IMR-90 (cell line): Measurements from ENCODE around the gene ITGB1BP1. TPM values are rescaled to one million over a fixed set of nuclear protein-coding genes. Genes with fewer than 3 reads are reported as not detected.
A peak's percentile ranks its signal among the peaks of the same experiment; 100 is the strongest.

Experiments used
- ATAC-seq: fragments of 200-7000 bp; cut with Tn5 transposase; 2 replicates; pipeline ENCODE4 v1.9.1; 2020; ENCODE audit warnings: low read depth, mild to moderate bottlenecking, moderate library complexity
- BruUV-seq: library from RNA; stranded (reverse); fragments of 400-500 nt; replicated peaks from 2 replicates; lab custom pipeline; 2021; lab: Mats Ljungman, UMichigan
- CTCF ChIA-PET: fragments of 300-600 bp; formaldehyde crosslinking; extraction: SDS; loops from one replicate; lab custom pipeline; 2021; ENCODE audit warnings: antibody characterized with exemption; lab: Yijun Ruan, JAX
- POLR2A ChIA-PET: fragments of 300-600 bp; sonication (Branson Sonifier 250); formaldehyde crosslinking; loops from one replicate; lab custom pipeline; 2022; ENCODE audit warnings: antibody characterized with exemption; ENCODE audit not compliant: unreplicated experiment; lab: Charles Lee
- DNase-seq: peaks from one replicate; pipeline ENCODE4 v3.0.0; 2013
- H2AFZ ChIP-seq: replicated peaks from 2 replicates; pipeline ENCODE3; 2013; ENCODE audit warnings: low read length, mild to moderate bottlenecking; ENCODE audit not compliant: poor library complexity
- H2AK5ac ChIP-seq: 2 replicates; pipeline ENCODE4 v1.6.1; 2013; ENCODE audit warnings: low read depth, low read length, inconsistent platforms
- H2AK9ac ChIP-seq: replicated peaks from 2 replicates; pipeline ENCODE3; 2013; ENCODE audit warnings: mild to moderate bottlenecking, low read depth, low read length, moderate library complexity; ENCODE audit not compliant: poor library complexity
- H2BK120ac ChIP-seq: 2 replicates; pipeline ENCODE4 v1.6.1; 2013; ENCODE audit warnings: low read depth, low read length, inconsistent platforms
- H2BK15ac ChIP-seq: 3 replicates; pipeline ENCODE4 v1.6.1; 2013; ENCODE audit warnings: low read depth, low read length, inconsistent platforms
- H2BK20ac ChIP-seq: 2 replicates; pipeline ENCODE4 v1.6.1; 2013; ENCODE audit warnings: low read depth, mild to moderate bottlenecking, inconsistent platforms, low read length, moderate library complexity
- H2BK5ac ChIP-seq: 2 replicates; pipeline ENCODE4 v1.6.1; 2013; ENCODE audit warnings: mild to moderate bottlenecking, low read depth, low read length, inconsistent platforms; ENCODE audit not compliant: poor library complexity, severe bottlenecking
- H3K14ac ChIP-seq: replicated peaks from 2 replicates; pipeline ENCODE4 v1.6.1; 2013; ENCODE audit warnings: low read depth, low read length, inconsistent platforms
- H3K18ac ChIP-seq: 2 replicates; pipeline ENCODE4 v1.6.1; 2013; ENCODE audit warnings: low read depth, low read length, control low read depth
- H3K23ac ChIP-seq: 2 replicates; pipeline ENCODE4 v1.6.1; 2013; ENCODE audit warnings: low read depth, low read length, inconsistent platforms
- H3K27ac ChIP-seq: 2 replicates; pipeline ENCODE4 v1.5.1; 2013; ENCODE audit warnings: mild to moderate bottlenecking, control low read depth, low read length; ENCODE audit not compliant: insufficient read depth
- H3K27me3 ChIP-seq: 2 replicates; pipeline ENCODE4 v1.6.1; 2013; ENCODE audit warnings: low read length; ENCODE audit not compliant: control insufficient read depth, insufficient read depth
- H3K36me3 ChIP-seq: 2 replicates; pipeline ENCODE4 v1.6.1; 2013; ENCODE audit warnings: low read length, mixed read lengths; ENCODE audit not compliant: control insufficient read depth, insufficient read depth
- H3K4ac ChIP-seq: 2 replicates; pipeline ENCODE4 v1.6.1; 2013; ENCODE audit warnings: low read depth, low read length, inconsistent platforms
- H3K4me1 ChIP-seq: 2 replicates; pipeline ENCODE4 v1.6.1; 2013; ENCODE audit warnings: low read length, mixed read lengths; ENCODE audit not compliant: control insufficient read depth, insufficient read depth
- H3K4me2 ChIP-seq: 2 replicates; pipeline ENCODE4 v1.6.1; 2013; ENCODE audit warnings: low read depth, mild to moderate bottlenecking, control low read depth, low read length, moderate library complexity
- H3K4me3 ChIP-seq: 2 replicates; pipeline ENCODE4 v1.5.1; 2013; ENCODE audit warnings: low read depth, mild to moderate bottlenecking, control low read depth, low read length, moderate library complexity; ENCODE audit not compliant: insufficient read depth
- H3K56ac ChIP-seq: 2 replicates; pipeline ENCODE4 v1.6.1; 2013; ENCODE audit warnings: low read length, inconsistent platforms; ENCODE audit not compliant: insufficient read depth; ENCODE audit errors: extremely low read depth
- H3K79me1 ChIP-seq, 2 experiments: 2 replicates each; pipeline ENCODE4 v1.6.1; 2013; ENCODE audit warnings: low read length in 2 of 2, inconsistent platforms in 1 of 2, low read depth in 1 of 2
- H3K9ac ChIP-seq: 2 replicates; pipeline ENCODE4 v1.6.1; 2013; ENCODE audit warnings: low read depth, low read length, control low read depth
- H3K9me1 ChIP-seq: 2 replicates; pipeline ENCODE4 v1.6.1; 2013; ENCODE audit warnings: low read length, inconsistent platforms; ENCODE audit not compliant: insufficient read depth
- H3K9me3 ChIP-seq: 2 replicates; pipeline ENCODE4 v1.6.1; 2013; ENCODE audit warnings: low read length; ENCODE audit not compliant: control insufficient read depth, insufficient read depth
- H4K20me1 ChIP-seq: 2 replicates; pipeline ENCODE4 v1.6.1; 2013; ENCODE audit warnings: low read length, inconsistent platforms; ENCODE audit not compliant: insufficient read depth
- H4K5ac ChIP-seq: 2 replicates; pipeline ENCODE4 v1.6.1; 2013; ENCODE audit warnings: mild to moderate bottlenecking, low read depth, low read length, control low read depth
- H4K8ac ChIP-seq, 2 experiments: 2 replicates each; pipeline ENCODE4 v1.6.1; 2013; ENCODE audit warnings: low read depth in 2 of 2, low read length in 2 of 2, control low read depth in 1 of 2, inconsistent platforms in 1 of 2
- H4K91ac ChIP-seq: 2 replicates; pipeline ENCODE4 v1.6.1; 2013; ENCODE audit warnings: low read depth, low read length, inconsistent platforms; ENCODE audit not compliant: insufficient read depth
- MAFK ChIP-seq: IDR thresholded peaks from 2 replicates; pipeline ENCODE4 v1.6.1; 2012; ENCODE audit warnings: low read depth, low read length, improper control_type of control experiment
- MAZ ChIP-seq: IDR thresholded peaks from 2 replicates; pipeline ENCODE4 v1.6.1; 2012; ENCODE audit warnings: low read depth, mild to moderate bottlenecking, low read length, improper control_type of control experiment, moderate library complexity, borderline replicate concordance
- WGBS, 2 experiments: methylation state at CpG; one replicate each; pipeline versions ENCODE4 v1.1.5 to v1.1.7; 2013; ENCODE audit warnings: missing lambda C conversion rate in 2 of 2; ENCODE audit not compliant: insufficient read length in 1 of 2; ENCODE audit errors: extremely low coverage in 2 of 2; 5-methylcytosine and 5-hydroxymethylcytosine counted together
- dilution Hi-C: fragments of 300-500 bp; cut with HindIII; formaldehyde crosslinking; loops from one replicate; pipeline ENCODE4 v1.14.3; 2018; ENCODE audit warnings: low sequenced_read_pairs; ENCODE audit not compliant: unreplicated experiment
- in situ Hi-C: fragments of 300-500 bp; cut with MboI; formaldehyde crosslinking; loops from 3 replicates; pipeline ENCODE4 v1.14.3; 2019; ENCODE audit warnings: low sequenced_read_pairs, inconsistent platforms, mixed read lengths
- intact Hi-C: fragments of 100-400 bp; cut with micrococcal nuclease; formaldehyde crosslinking; loops from 2 replicates; pipeline ENCODE4 v1.10.0; 2022
- polyA plus RNA-seq, 3 experiments: library from polyadenylated mRNA; depleted of rRNA; stranded (reverse); fragments of >200 nt; gene quantifications; 2 replicates each; pipeline ENCODE4 v1.2.3, GENCODE V29; 2012; ENCODE audit warnings: low replicate concordance in 1 of 3
- total RNA-seq: library from RNA; depleted of rRNA; stranded (reverse); fragments of >200 nt; gene quantifications from 2 replicates; pipeline ENCODE4 v1.2.3, GENCODE V29; 2012

ITGB1BP1 gene
- total and polyA plus RNA-seq, 2 of the 4 experiments (the other 2 are of a cell fraction): 48.6 to 88.1 TPM

GRCh38 chr2:9364373-9364772 is 59.0 kb downstream of the ITGB1BP1 start:
- Histone ChIP-seq H2BK20ac (no peak overlapping the region), H3K18ac (no peak overlapping the region), H4K20me1 (no peaks in the 10 kb centered on the region), H3K56ac (no peak overlapping the region), H2BK15ac (no peak overlapping the region), H3K4me3 (no peak overlapping the region), H2AK9ac (no peak overlapping the region), H3K27ac (no peak overlapping the region), H3K23ac (no peak overlapping the region; the same call in 1 of the 2 replicates), H3K4ac (peak overlapping the region; percentile 7; the same call in 1 of the 2 replicates), H3K9me3 (no peaks in the 10 kb centered on the region), H3K9me1 (peaks cover 14% of the 10 kb centered on the region), H4K8ac (no peak overlapping the region), H2AK5ac (no peak overlapping the region), H3K14ac (no peak overlapping the region), H3K9ac (no peak overlapping the region), H2AFZ (no peak overlapping the region), H4K5ac (no peak overlapping the region), H2BK120ac (no peak overlapping the region), H2BK5ac (no peak overlapping the region), H3K79me1 (peaks cover 12 to 39% of the 10 kb centered on the region in 2 experiments; a peak in 3 of 4 replicates), H3K4me2 (no peak overlapping the region), H3K36me3 (peaks cover 40% of the 10 kb centered on the region), H4K91ac (no peak overlapping the region), H3K4me1 (peaks cover 4% of the 10 kb centered on the region; the same call in 1 of the 2 replicates), H3K27me3 (no peaks in the 10 kb centered on the region)
- in situ Hi-C loops (no loop called here), intact Hi-C loops (no loop called here), dilution Hi-C loops (no loop called here)
- TF ChIP-seq MAZ: no peak
- peak; percentile 46 for TF ChIP-seq MAFK
- DNase-seq: no peak
- ChIA-PET POLR2A (no interaction called here), CTCF (interaction anchor here (0.7 to 0.9 kb wide), 2 partner anchors 115 to 159 kb away, joined by 3 read pairs; no protein-coding TSS in a partner anchor)
- no peak for ATAC-seq
- no CpG with 5 or more reads among the region's 4 CpGs for WGBS, 2 experiments
- BruUV-seq: no TSS peak
